Mammary epithelial cell (primary cell): ENCODE data around the gene MTFP1.

Experiments
- EZH2 ChIP-seq: IDR thresholded peaks from 2 replicates; pipeline ENCODE4 v1.6.1; 2012; ENCODE audit warnings: low read length, inconsistent platforms, borderline replicate concordance
- TF ChIP-seq, protein P1 (sequence below), 2 donors: IDR thresholded peaks in 1 of 2; conservative IDR thresholded peaks in 1 of 2; 2 replicates each; pipeline ENCODE4 v1.5.1; 2011 to 2012; ENCODE audit warnings: inconsistent platforms in 2 of 2, low read length in 2 of 2, mild to moderate bottlenecking in 2 of 2, control low read depth in 1 of 2, low read depth in 1 of 2; ENCODE audit not compliant: insufficient read depth in 1 of 2; ENCODE audit errors: extremely low read depth in 1 of 2

DNA sequence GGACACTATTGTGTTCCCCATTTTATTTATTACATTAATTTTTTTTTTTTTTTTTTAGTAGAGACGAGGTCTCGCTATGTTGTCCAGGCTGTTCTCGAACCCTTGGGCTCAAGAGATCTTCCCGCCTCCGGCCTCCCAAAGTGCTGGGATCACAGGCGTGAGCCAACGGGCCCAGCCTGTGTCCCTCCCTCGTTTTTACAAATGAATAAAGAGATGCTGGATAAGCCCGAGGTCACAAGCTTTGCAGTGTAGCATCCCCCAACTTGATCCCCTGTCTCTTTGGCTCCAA lies 297 bp upstream of the MTFP1 start:
- TF ChIP-seq, protein P1, sequence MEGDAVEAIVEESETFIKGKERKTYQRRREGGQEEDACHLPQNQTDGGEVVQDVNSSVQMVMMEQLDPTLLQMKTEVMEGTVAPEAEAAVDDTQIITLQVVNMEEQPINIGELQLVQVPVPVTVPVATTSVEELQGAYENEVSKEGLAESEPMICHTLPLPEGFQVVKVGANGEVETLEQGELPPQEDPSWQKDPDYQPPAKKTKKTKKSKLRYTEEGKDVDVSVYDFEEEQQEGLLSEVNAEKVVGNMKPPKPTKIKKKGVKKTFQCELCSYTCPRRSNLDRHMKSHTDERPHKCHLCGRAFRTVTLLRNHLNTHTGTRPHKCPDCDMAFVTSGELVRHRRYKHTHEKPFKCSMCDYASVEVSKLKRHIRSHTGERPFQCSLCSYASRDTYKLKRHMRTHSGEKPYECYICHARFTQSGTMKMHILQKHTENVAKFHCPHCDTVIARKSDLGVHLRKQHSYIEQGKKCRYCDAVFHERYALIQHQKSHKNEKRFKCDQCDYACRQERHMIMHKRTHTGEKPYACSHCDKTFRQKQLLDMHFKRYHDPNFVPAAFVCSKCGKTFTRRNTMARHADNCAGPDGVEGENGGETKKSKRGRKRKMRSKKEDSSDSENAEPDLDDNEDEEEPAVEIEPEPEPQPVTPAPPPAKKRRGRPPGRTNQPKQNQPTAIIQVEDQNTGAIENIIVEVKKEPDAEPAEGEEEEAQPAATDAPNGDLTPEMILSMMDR (conservative IDR thresholded peaks at IDR 0.05 in 1 of 2, IDR thresholded peaks at IDR 0.05 in 1 of 2; ENCODE audit: extremely low read depth in 1 of 2, insufficient read depth in 1 of 2, low read depth in 1 of 2, low read length in 2 of 2) = no peak
- no peak for TF ChIP-seq EZH2
